Fibroblast of lung (primary cell): ENCODE measurements around the gene ABCG5. TPM values are rescaled to one million over a fixed set of nuclear protein-coding genes. Genes with fewer than 3 reads are reported as not detected.

Experiments
- DNase-seq, 2 donors: peaks; one replicate each; pipeline versions ENCODE4 v3.0.0 to v3.0.0-alpha.2; 2010; ENCODE audit warnings: low read depth in 2 of 2
- H2AFZ ChIP-seq: 2 replicates; pipeline ENCODE4 v1.5.1; 2012; ENCODE audit warnings: low read length, control low read depth, inconsistent platforms
- H3K27ac ChIP-seq: 2 replicates; pipeline ENCODE4 v1.5.1; 2011; ENCODE audit warnings: low read length, control low read depth; ENCODE audit not compliant: insufficient read depth
- H3K27me3 ChIP-seq: 2 replicates; pipeline ENCODE4 v1.5.1; 2011; ENCODE audit warnings: mild to moderate bottlenecking, low read length; ENCODE audit not compliant: control insufficient read depth, insufficient read depth
- H3K36me3 ChIP-seq: 2 replicates; pipeline ENCODE4 v1.5.1; 2011; ENCODE audit warnings: low read length; ENCODE audit not compliant: control insufficient read depth, insufficient read depth
- H3K4me1 ChIP-seq: 2 replicates; pipeline ENCODE4 v1.5.1; 2011; ENCODE audit warnings: low read length; ENCODE audit not compliant: control insufficient read depth, insufficient read depth; ENCODE audit errors: extremely low read depth
- H3K4me2 ChIP-seq: 2 replicates; pipeline ENCODE4 v1.5.1; 2011; ENCODE audit warnings: low read length, control low read depth; ENCODE audit not compliant: insufficient read depth; ENCODE audit errors: extremely low read depth
- H3K4me3 ChIP-seq, 4 experiments: fragments of 200-600 bp in 1 of 4; sonication (generic) in 1 of 4; replicated peaks in 1 of 4; 2 replicates each; pipeline ENCODE4 v1.5.1; 2011 to 2016; ENCODE audit warnings: low read length in 4 of 4, low read depth in 3 of 4, mild to moderate bottlenecking in 3 of 4, control low read depth in 2 of 4, inconsistent platforms in 1 of 4, mixed read lengths in 1 of 4; ENCODE audit not compliant: insufficient read depth in 1 of 4; ENCODE audit errors: control extremely low read depth in 1 of 4
- H3K79me2 ChIP-seq: 2 replicates; pipeline ENCODE4 v1.5.1; 2012; ENCODE audit warnings: mild to moderate bottlenecking, low read length, inconsistent platforms; ENCODE audit not compliant: control insufficient read depth, insufficient read depth
- H3K9ac ChIP-seq: 2 replicates; pipeline ENCODE4 v1.5.1; 2011; ENCODE audit warnings: mild to moderate bottlenecking, low read length, control low read depth; ENCODE audit not compliant: insufficient read depth
- H3K9me3 ChIP-seq: 2 replicates; pipeline ENCODE4 v1.5.1; 2012; ENCODE audit warnings: low read depth, low read length; ENCODE audit not compliant: control insufficient read depth, insufficient read depth
- H4K20me1 ChIP-seq: 2 replicates; pipeline ENCODE4 v1.5.1; 2011; ENCODE audit warnings: low read length; ENCODE audit not compliant: control insufficient read depth, insufficient read depth; ENCODE audit errors: extremely low read depth
- EZH2 ChIP-seq: IDR thresholded peaks from 2 replicates; pipeline ENCODE4 v1.5.1; 2012; ENCODE audit warnings: low read length, control low read depth, mild to moderate bottlenecking; ENCODE audit errors: missing control alignments
- polyA plus RNA-seq, 2 donors: library from polyadenylated mRNA; depleted of rRNA in 1 of 2; stranded (reverse) in 1 of 2; unstranded in 1 of 2; fragments of >200 nt; gene quantifications; 2 replicates each; pipeline ENCODE4 v1.2.1, GENCODE V29; 2011 to 2012; ENCODE audit warnings: missing spikeins in 1 of 2
- total RNA-seq: library from RNA; depleted of rRNA; stranded (reverse); fragments of >200 nt; gene quantifications from 2 replicates; pipeline ENCODE4 v1.2.1, GENCODE V29; 2014
- TF ChIP-seq, protein P1 (sequence below), 2 donors: IDR thresholded peaks in 1 of 2; conservative IDR thresholded peaks in 1 of 2; 1 replicate in 1 of 2; 2 replicates in 1 of 2; pipeline ENCODE4 v1.5.1; 2011 to 2012; ENCODE audit warnings: low read length in 2 of 2, control low read depth in 1 of 2, inconsistent platforms in 1 of 2, low read depth in 1 of 2, mild to moderate bottlenecking in 1 of 2

Gene ABCG5
- total and polyA plus RNA-seq, 2 donors (not counting 1 experiment from before 2014, with no cell fraction given) = not detected

DNA sequence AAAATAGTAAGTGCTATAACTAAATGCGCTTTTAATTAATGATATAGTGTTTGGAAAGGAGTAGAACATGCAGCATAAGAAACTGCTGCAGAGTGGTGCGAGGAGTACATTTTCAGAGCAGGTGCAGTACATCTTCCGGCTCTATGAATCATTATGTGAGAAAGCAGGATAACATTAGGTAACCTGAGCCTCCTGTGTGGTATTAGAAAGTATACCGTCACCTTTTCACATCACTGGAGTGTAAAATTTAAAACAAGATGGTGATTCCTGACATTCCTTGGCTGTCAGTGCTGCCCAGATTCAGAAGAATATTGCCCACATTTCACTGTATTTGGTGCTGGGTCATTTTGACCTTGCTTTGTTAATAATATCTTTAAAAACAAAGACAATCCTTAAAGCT is 72.6 kb downstream of the ABCG5 start:
- Histone ChIP-seq H4K20me1 (no peaks in the 10 kb centered on the region), H2AFZ (no peak overlapping the region), H3K9ac (no peak overlapping the region), H3K27ac (no peak overlapping the region), H3K79me2 (no peaks in the 10 kb centered on the region), H3K9me3 (no peaks in the 10 kb centered on the region), H3K27me3 (no peaks in the 10 kb centered on the region), H3K4me1 (no peaks in the 10 kb centered on the region), H3K4me3 (no peak overlapping the region), H3K4me2 (no peak overlapping the region), H3K36me3 (no peaks in the 10 kb centered on the region)
- no peak for TF ChIP-seq EZH2
- TF ChIP-seq, protein P1, sequence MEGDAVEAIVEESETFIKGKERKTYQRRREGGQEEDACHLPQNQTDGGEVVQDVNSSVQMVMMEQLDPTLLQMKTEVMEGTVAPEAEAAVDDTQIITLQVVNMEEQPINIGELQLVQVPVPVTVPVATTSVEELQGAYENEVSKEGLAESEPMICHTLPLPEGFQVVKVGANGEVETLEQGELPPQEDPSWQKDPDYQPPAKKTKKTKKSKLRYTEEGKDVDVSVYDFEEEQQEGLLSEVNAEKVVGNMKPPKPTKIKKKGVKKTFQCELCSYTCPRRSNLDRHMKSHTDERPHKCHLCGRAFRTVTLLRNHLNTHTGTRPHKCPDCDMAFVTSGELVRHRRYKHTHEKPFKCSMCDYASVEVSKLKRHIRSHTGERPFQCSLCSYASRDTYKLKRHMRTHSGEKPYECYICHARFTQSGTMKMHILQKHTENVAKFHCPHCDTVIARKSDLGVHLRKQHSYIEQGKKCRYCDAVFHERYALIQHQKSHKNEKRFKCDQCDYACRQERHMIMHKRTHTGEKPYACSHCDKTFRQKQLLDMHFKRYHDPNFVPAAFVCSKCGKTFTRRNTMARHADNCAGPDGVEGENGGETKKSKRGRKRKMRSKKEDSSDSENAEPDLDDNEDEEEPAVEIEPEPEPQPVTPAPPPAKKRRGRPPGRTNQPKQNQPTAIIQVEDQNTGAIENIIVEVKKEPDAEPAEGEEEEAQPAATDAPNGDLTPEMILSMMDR (conservative IDR thresholded peaks at IDR 0.05 in 1 of 2, IDR thresholded peaks at IDR 0.05 in 1 of 2; ENCODE audit: low read depth in 1 of 2, low read length in 2 of 2) = no peak
- DNase-seq = no peak

- H3K27me3 ChIP-seq = no peaks in the 10 kb centered on the region
- DNase-seq = peak in 1 of 2 donors; percentile 31
- no peaks in the 10 kb centered on the region for H3K79me2 ChIP-seq
- TF ChIP-seq, protein P1 (conservative IDR thresholded peaks at IDR 0.05 in 1 of 2, IDR thresholded peaks at IDR 0.05 in 1 of 2; ENCODE audit: low read depth in 1 of 2, low read length in 2 of 2) = no peak
- no peak for TF ChIP-seq EZH2
- no peaks in the 10 kb centered on the region for H3K9me3 ChIP-seq
- no peaks in the 10 kb centered on the region for H3K4me1 ChIP-seq
- no peak overlapping the region for H3K9ac ChIP-seq
- H3K36me3 ChIP-seq = no peaks in the 10 kb centered on the region
- H4K20me1 ChIP-seq = no peaks in the 10 kb centered on the region
- no peak overlapping the region for H3K27ac ChIP-seq
- H3K4me3 ChIP-seq = no peak overlapping the region
- no peak overlapping the region for H3K4me2 ChIP-seq
- H2AFZ ChIP-seq = no peak overlapping the region
Measured at GRCh38 chr2:43764086-43764705, 74.4 kb downstream of the ABCG5 start.

DNA sequence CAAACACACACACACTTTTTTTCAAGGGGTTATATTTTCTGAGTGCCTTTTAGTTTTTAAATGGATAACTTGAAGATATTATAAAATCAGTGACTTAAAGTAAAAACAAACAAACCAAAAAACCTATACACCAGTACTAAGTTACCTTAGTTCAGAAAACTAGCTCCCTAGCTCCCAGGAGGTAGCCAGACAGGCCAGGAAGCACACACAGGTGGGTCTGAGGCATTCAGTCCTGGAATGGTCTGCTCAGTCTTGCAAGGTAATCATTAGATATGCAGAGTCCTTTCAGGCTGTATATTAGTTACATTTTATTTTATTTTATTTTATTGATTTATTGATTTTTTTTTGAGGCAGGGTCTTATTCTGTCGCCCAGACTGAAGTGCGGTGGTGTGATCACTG is 75.5 kb downstream of the ABCG5 start:
- Histone ChIP-seq H3K4me1 (peaks cover 7% of the 10 kb centered on the region), H3K4me2 (no peak overlapping the region), H2AFZ (no peak overlapping the region), H3K27ac (no peak overlapping the region), H4K20me1 (no peaks in the 10 kb centered on the region), H3K27me3 (no peaks in the 10 kb centered on the region), H3K9ac (no peak overlapping the region), H3K36me3 (no peaks in the 10 kb centered on the region), H3K9me3 (no peaks in the 10 kb centered on the region), H3K4me3 (no peak overlapping the region), H3K79me2 (no peaks in the 10 kb centered on the region)
- TF ChIP-seq, protein P1 (conservative IDR thresholded peaks at IDR 0.05 in 1 of 2, IDR thresholded peaks at IDR 0.05 in 1 of 2; ENCODE audit: low read depth in 1 of 2, low read length in 2 of 2) = no peak
- no peak for TF ChIP-seq EZH2
- DNase-seq = no peak

Other genes with a start within 250 kb of the ABCG5 start
- 32.4 and 36.2 TPM in 2 replicates for gene THADA, start 242.8 kb downstream of the ABCG5 start, total RNA-seq
- 9.2 and 15.4 TPM in 2 replicates for gene THADA, start 242.8 kb downstream of the ABCG5 start, polyA plus RNA-seq
- 14.0 and 15.9 TPM in 2 replicates for gene PLEKHH2, start 201.6 kb downstream of the ABCG5 start, total RNA-seq
- gene PLEKHH2, start 201.6 kb downstream of the ABCG5 start, polyA plus RNA-seq = 4.3 and 6.9 TPM in 2 replicates
- gene C1GALT1C1L, start 162.4 kb downstream of the ABCG5 start, total RNA-seq = 0.33 and 0.51 TPM in 2 replicates
- gene C1GALT1C1L, start 162.4 kb downstream of the ABCG5 start, polyA plus RNA-seq = 0.82 and 1.9 TPM in 2 replicates
- 24.4 and 28.0 TPM in 2 replicates for gene DYNC2LI1, start 64.8 kb downstream of the ABCG5 start, total RNA-seq
- 14.7 and 23.6 TPM in 2 replicates for gene DYNC2LI1, start 64.8 kb downstream of the ABCG5 start, polyA plus RNA-seq
- not detected in 2 replicates for gene ABCG8, start 132 bp upstream of the ABCG5 start, total RNA-seq
- not detected in 2 replicates for gene ABCG8, start 132 bp upstream of the ABCG5 start, polyA plus RNA-seq
- gene LRPPRC, start 157.2 kb upstream of the ABCG5 start, total RNA-seq = 55.0 and 70.4 TPM in 2 replicates
- 49.9 and 54.6 TPM in 2 replicates for gene LRPPRC, start 157.2 kb upstream of the ABCG5 start, polyA plus RNA-seq